IPS-NIHi11 (cell line): ENCODE measurements around the gene CASP3.
"Not testable (repeated sequence)": the region's sequence is repeated elsewhere in the genome, so short reads cannot be mapped to it uniquely, and the experiment has no call there.

ENCODE experiments used
- DNase-seq: peaks from one replicate; pipeline ENCODE4 v3.0.0; 2012; ENCODE audit warnings: mixed read lengths, low spot score

Gene CASP3

DNA sequence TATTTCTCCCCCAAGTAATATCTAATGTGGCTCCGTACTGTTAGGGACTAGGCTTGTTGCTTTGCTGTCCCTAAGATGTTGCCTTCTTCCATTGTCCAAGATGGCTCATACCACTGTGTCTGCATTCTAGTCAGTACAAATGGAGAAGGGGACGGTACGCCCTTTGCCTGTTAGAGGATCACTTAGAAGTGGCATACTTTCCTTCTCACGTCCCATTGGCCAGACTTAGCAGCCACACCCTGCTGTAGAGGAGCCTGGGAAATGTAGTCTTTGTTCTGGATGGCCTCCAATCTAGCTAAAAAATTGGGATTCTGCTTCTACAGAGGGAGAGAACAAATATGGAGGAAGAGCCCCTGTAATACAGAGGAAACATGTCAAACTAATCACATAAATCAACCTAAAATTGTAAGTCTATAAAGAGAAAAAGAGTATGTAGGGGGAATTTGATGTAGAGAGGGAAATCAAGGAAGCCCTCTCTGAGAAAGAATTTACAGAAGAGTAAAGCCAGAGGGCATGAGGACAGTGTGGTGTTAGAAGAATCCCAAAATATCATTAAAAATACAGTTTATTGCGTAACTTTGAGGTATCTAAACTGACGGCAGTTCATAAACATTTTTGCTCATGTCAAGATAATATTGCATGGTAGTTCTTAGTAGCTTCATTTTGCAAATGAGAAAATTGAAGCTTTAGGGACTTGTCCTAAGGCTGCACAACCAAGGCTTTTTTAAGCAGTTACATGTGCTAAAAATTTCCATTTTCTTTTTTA is 15.4 kb upstream of the CASP3 start:
- peak; percentile 77 for DNase-seq

DNA sequence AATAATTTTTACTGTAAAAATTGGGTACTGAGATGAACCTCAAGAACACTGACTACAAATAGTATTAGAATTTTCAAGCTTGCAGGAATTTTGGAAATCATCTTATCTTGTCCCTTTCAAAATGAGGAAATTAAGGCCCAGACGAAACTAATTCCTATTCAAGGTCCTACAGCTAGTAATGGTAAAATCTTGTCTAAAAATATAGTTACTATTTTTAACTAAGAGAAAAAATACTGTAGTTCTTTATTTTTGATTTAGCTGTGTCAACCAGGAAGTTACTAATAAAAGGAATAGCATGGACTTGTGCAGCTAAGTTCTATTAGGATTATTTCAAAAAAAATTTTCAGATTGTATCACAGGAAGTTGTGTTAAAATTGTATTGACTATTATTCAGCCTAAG is 13.0 kb upstream of the CASP3 start:
- no peak for DNase-seq

DNA sequence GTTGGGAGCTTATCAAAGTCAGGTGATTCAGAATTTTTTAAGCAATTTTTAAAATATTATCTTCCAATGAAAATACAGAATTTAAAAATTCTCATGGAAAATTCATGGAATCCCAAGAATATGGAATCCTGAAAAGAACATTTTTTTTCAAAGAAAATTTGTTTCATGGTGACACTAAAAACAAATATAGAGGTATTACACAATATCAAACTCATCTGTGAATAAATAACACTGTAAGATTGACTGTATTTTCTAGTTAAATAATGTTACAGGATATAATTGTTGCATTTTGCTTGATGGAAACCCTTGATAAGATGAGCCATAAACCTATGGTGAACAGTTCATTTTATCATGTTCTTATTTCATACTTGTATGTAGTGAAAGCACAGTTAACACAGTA is 11.7 kb upstream of the CASP3 start:
- DNase-seq = no peak

DNA sequence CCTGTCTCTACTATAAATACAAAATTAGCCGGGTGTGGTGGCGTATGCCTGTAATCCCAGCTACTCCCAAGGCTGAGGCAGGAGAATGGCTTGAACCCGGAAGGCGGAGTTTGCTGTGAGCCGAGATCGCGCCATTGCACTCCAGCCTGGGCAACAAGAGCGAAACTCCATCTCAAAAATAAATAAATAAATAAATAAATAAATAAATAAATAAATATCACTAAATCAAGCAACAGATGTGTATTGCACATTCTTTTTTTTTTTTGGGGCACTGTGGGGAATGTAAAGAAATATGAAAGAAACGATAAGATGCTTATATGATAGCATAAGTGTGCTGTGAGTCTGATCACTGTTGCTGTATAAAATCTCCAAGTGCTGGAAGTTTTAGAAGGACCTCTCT is 8.6 kb upstream of the CASP3 start:
- DNase-seq = not testable (repeated sequence)

DNA sequence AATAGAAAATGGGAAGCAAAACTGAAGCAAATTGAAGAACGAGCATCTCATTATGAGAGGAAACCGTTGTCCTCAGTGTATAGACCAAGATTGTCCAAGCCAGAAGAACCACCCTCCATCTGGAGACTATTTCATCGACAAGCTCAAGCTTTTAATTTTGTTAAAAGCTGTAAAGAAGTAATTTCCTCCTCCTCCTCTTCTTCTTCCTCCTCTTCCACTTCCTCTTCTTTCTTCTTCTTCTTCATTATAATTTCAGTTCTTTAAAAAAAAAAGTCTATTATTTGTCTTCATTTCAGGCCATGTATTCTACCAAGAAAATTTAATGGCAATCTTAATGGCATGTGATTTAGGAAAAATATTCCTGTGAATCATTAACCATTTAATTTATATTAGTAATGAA is 7.9 kb upstream of the CASP3 start:
- DNase-seq = no peak

DNA sequence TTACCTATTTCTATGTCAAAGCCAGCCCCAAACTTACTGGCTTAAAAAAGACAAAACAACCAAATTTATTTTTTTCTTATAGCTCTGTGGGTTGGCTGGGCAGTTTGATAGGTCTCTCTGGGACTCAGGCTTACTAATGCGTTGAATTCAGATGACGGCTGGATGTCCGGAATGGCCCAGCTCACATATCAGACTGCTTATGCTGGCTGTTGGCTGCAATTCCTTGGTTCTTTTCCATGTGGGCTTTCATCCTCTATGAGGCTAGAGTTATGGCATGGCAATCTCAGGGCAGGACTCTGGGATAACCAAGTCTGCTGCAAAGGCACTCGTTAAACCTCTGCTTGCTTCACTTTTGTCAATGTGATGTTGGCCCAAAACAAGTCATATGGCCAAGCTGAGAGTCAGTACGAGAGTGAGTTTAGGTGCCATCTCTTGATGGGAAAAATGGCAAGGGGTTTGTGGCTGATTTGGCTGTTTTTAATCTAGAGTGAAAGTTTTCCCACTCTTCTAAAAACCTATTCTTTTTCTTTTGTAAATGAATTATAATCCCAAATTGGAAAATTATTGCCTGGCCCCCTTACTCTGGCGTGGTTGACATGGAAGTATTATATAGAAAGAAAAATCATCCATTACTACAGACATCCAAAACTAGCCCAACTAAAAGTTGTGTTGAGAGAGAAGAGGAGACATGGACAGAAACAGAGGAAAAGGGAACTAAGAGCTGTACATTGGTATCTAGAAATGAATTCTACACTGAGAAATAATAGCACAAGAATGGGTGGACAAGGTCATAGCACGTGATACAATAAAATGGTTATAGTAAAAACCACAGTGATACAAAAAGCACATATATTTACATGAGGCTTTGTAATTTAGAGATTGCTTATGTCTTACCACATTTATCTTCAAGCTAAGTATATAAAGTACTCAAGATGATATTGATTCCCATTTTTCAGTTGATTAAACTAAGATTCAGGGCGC is 6.9 kb upstream of the CASP3 start:
- no peak for DNase-seq

DNA sequence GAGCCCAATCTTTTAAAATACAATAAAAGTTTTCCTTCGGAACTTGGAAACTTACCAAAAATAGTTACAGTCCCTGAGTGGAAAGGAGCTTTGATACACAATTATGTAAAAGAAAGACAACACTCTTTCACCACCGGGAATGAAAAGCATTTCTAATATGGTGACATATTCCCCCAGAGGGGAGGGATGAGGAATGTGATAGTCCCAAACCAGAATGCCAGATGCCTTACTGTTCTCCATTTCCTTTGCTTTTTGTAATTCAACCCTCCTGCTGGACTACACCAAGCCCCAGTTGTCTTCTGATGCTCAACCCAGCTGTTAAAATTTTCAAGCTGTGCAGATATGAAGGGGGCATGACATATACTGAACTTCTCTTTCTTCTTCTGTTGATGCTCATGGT is 4.4 kb upstream of the CASP3 start:
- DNase-seq = no peak

DNA sequence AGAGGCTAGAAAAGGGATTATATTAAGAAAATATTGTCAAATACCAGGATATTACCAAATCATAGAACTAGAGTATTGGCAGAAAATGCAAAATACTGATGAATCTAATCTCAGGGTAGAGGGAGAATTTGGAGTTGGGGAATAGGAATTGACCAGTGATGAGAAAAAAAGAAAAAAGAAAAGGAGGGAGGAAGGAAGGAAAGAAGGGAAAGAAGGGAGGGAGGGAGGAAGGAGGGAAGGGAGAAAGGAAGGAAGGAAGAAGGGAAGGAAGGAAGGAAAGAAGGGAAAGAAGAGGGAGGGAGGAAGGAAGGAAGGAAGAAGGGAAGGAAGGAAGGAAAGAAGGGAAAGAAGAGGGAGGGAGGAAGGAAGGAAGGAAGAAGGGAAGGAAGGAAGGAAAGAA is 3.4 kb upstream of the CASP3 start:
- DNase-seq = not testable (repeated sequence)

DNA sequence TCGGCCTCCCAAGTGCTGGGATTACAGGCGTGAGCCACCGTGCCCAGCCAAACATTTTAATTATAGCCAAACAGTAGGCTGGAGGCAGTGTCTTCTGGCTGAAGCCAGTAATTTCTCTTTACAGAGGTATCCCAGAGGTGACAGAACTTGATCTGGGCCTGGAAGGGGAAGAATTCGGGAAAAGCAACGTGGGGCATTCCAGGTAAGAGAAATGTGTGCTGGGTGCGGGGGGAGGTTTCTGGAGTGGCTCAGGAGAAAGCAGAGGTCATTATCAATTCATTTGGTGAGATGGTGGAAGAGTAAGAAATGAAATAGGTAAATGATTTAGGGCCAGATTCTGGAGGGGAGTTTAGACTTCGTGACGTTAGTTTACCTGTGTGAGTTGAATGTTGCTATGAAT is 2.7 kb upstream of the CASP3 start:
- DNase-seq = no peak

DNA sequence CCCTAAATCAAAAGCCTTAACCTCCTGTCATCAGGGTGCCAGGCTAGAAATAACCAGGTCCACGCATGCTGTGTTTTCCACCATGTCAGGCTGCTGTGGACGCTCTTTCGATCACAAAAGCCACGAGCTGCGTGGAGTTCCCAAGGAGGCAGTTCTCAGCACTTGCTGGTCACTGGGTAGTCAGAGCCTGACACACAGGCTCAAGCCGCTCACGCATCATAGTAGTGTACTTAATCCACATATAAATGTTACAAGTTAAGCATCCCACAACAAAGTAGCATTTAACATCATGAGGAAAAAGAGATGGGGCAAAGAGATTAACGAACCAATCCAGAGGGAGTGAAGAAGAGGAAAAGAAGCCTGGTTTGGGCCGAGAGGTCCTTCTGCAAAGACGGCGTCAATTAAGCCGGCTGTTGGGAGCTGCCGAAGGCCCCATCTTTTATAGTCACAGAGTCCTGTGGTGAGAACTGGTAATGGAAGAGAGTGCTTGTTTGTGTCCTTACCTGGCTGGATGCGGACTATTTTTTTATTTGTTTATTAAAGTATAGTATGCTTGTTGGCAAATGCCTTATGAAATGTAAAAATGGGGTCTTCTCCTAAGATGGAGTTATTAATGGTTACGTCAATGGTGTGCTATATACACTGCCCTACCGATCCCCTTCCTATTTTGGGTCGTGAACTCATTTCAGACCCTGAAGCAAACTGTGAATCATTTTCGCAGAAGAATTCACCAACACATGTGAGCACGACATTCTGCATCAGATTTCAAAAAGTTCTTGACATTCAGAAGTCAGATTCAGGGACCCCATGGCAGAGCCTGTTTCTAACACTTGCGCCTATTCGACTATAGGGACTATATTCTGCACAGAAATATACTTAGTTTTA is 966 bp upstream of the CASP3 start:
- DNase-seq = no peak

DNA sequence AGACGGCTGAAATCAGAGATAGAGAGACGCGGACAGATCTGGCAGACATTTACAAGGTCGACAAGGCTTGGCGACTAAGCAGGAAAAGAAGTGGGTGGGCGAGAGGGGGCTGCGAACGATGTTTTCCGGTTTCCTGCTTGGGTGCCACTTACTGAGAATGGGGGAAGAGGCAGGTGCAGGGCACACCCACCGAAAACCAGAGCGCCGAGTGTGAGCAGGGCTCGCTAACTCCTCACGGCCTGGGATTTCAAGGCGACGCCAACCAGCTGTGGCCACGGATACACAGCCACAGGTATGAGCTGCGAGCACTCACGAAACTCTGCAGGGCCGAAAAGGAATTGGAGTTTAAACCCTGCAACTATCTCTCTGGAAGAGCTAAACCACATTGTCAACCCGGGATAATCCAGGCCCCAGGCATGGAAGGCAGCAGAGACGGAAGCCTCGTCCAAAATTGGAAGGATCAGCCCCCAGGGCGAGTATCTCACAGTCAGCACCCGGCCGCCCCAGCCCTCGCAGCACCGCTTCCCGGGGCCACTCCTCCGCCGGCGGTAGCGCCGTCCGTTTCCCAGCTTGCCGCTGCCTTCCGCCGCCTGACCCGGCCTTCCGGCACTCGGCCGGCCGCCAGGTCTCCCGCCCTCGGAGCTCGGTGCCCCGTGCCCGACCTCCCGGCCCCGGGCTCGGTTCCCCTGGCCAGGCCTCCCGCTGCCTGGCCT is 778 bp downstream of the CASP3 start:
- DNase-seq = peak; percentile 31

DNA sequence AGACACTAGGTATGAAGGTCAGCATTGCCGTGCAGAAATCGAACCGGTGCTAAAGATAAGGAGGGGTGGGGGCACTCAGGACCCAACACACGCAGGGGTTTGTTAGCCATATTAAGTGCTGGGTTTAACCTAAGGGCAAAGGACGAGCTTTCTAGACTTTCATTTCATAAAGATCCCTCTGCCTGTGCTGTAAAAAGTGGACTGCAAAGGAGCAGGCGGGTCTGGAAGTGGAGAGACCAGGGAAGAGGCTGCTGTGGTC is 1.3 kb downstream of the CASP3 start:
- DNase-seq = no peak

DNA sequence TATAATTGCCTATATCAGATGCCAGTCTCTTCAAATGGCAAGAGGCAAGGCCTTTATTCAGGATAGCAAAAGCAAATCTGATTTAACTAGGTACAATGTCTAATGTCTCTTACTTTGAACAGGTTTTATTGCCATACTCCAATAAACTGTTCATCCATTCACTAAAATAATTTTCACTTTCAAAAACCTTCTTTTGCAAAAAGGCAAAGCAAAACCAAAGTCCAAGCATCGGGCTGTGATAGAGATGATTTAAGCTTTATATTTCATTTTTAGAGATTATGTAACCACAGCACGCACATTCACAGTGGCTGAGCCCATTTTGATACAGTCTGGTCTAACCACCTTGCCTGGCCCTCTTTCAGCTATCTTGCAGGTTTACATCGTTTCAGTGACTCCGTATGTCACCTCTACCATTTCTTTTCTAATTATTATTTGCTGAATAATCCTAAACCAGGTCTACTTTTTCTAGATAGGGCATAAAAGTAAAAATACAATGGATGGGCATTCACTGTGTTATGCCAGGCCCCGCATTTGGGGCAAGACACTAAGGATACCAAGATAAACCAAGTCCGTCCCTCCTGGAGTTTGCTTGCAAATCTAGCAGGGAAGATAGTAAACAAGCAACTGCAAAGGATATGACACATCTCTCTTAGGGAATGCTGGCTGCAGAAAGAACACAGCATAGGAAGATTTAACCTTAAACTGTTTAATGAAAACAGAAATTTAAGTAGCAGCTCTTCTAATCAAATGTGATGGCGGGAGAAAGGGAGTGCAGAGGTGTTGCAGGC is 1.8 kb downstream of the CASP3 start:
- DNase-seq = no peak

DNA sequence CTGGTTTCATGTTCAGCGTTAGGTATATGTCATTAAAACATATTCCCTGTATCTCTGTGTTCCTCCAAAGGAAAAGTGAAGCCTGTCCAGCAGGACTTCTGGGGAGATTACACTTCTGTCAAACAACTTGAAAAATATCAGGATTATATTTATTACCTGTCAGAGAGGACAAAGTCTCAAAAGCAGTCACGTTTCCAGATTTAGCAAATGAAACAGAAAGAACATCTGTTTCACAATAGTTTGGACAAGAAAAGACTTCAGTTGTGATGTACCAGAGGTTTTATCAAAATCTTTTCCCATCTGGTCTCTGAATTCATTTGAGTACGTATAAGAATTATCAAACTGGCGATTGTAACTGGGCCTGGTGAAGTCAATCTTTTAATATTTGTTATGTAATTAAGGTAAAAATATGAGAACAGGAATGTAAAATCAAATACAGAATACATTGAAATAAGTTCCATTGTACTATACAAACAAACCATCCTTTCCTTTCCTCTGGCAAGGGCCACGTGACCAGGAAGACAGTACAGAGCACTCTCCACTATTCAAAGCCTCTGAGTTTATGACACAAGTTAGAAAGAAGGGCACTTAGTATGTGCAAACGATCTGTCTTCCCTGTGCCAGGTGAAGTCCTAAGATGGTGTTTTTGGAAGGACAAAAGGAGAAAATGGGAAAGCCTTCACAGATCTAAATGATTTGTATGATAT is 3.2 kb downstream of the CASP3 start:
- DNase-seq = no peak

DNA sequence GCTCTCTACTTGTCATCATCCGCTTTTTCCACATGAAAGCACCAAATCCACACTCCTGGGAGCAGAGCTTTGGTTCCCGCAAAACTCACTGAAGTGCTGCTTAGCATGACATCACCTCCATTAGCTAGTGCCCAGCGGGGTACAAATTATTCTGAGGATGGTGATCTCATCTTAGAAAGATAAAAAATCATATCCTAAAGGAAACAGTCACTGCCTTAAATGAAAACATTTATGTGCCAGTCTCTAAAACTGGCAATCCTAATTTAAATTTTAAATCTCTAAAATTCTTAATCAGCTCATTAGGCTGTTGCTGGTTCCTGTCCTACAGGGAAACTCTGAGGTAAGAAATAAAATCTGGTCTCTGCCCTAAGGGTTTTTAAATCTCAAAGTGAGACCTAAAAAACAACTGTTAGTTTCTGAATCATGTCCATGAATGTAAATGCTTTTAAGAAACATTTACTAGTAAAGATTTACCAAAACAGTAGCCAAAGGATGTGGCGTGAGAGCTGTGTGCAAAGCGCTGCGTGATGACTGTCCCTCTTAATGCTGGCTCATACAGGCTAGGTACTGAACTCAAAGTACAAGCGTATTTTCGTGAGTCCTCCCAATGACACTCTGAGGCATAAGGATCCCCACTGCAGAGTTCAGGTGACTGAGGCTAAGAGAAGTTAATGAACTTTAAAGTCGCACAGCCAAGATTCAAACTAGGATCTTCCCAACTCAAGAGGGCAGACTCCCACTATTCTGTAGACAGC is 4.5 kb downstream of the CASP3 start:
- no peak for DNase-seq

DNA sequence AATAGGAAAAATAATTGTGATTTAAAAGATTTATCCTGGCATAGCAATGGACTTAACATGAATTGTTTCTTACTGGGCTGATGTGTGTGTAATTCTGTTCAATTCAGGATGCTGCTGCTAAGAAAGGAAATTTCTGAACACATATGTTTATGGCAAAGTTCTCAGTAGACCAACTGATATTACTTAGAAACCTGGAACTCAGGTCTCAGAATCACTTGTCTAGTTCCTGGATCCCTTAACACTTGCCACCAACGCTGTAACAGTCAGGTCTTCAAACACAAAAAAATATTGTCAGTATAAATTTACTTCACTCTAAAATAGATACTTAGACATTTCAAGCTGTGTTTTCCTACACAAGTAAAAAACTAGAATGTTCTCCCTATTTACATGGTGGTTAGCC is 5.5 kb downstream of the CASP3 start:
- no peak for DNase-seq

DNA sequence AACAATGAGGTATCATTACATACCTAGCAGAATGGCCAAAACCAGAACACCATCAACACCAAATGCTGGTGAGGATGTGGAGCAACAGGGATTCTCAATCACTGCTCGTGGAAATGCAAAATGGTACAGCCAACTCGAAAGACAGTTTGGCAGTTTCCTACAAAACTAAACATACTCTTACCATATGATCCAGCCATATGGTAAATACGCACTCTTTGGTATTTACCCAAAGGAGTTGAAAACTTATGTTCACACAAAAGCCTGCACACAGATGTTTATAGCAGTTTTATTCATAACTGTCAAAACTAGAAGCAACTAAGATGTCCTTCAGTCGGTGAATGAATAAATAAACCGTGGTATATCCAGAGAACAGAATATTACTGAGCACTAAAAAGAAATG is 7.8 kb downstream of the CASP3 start:
- no peak for DNase-seq

DNA sequence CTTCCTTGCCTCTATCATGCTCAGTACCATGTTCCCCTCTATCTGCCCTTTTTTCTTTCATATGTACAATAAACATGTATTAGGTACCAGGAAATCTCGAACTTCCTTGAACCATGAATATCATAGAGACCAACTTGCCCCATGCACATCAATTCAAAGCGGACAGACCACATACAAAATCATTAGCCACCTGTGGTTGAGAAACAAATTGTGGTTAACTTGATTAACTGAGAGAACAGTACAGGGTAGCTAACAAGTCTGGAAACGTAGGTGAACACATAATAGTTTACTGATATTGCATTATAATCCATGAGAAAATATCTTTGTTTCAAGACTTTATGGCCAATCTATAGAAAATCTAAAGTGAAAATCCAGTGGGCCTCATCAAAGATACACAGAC is 8.2 kb downstream of the CASP3 start:
- no peak for DNase-seq

DNA sequence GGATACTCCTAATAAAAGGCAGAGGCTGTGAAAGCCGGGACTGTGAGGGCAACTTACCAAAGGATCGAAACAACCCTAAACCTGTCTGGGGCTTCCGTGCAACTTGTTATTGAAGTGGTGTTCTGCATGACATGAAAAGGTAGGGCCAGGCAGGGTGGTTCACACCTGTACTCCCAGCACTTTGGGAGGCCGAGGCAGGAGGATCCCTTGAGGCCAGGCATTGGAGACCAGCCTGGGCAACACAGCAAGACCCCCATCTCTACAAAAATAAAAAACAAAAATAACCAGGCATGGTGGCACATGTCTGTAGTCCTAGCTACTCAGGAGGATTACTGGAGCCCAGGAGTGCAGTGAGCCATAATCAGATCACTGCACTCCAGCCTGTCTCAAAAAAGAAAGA is 12.3 kb downstream of the CASP3 start:
- DNase-seq = no peak

DNA sequence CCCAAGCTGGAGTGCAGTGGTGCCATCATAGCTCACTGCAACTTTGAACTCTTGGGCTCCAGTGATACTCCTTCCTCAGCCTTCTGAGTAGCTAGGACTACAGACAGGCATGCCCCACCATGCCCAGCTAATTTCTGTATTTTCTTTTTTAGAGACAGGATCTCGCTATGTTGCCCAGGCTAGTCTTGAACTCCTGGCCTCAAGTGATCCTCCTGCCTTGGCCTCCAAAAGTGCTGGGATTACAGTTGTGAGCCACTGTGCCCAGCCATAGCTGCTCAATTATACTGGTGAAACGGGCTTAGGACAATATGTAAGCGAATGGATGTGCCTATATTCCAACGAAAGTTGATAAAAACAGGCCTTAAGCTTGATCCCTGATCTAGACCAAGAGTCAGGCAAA is 13.1 kb downstream of the CASP3 start:
- DNase-seq = no peak
